ENCODE results near the gene DIAPH2. TPM values are rescaled to one million over a fixed set of nuclear protein-coding genes. Genes with fewer than 3 reads are reported as not detected.

DIAPH2 gene
- total RNA-seq, 2 donors from 2014 or later: 21.5 to 51.8 TPM

DNA sequence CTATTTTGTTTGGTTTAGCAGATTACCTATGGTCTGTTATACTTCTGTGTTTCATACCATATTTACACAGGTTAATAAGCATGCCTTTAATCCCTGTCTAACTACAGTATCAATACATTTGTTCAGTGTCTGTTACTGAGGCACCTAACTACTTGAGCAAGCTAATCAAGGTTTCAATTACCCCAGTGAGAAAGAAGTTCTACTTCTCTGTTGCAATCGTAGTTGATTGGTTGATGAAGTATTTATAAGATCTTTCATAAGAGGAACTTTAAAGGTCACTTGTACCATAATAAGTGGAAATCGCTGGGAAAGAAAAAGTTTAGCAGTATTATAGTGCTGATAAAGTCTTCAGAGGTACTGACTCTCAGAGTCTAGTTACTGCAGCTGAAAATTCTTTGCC is 689.6 kb downstream of the DIAPH2 start:
- H3K9me3 ChIP-seq (ENCODE audit: control insufficient read depth, low read length): no peaks in the 10 kb centered on the region
- 80 to 92% methylated on average over 1 to 2 of the region's 2 CpGs for WGBS, 2 experiments (ENCODE audit: insufficient coverage in 1 of 2, insufficient read length in 1 of 2)
- H3K4me3 ChIP-seq (ENCODE audit: low read length): no peak overlapping the region
- DNase-seq: no peak
- H3K27me3 ChIP-seq (ENCODE audit: control insufficient read depth, insufficient read depth, low read length, poor library complexity, severe bottlenecking): no peaks in the 10 kb centered on the region
- no peak overlapping the region for H3K27ac Mint-ChIP-seq
- H3K27ac ChIP-seq (ENCODE audit: low read depth, low read length): no peak overlapping the region
- H3K27me3 Mint-ChIP-seq (ENCODE audit: insufficient read depth): no peaks in the 10 kb centered on the region
- H3K36me3 ChIP-seq (ENCODE audit: control insufficient read depth, insufficient read depth, low read length): no peaks in the 10 kb centered on the region
- H3K9ac ChIP-seq (ENCODE audit: extremely low read depth, low read length, poor library complexity, severe bottlenecking): no peak overlapping the region
- TF ChIP-seq, protein P1, sequence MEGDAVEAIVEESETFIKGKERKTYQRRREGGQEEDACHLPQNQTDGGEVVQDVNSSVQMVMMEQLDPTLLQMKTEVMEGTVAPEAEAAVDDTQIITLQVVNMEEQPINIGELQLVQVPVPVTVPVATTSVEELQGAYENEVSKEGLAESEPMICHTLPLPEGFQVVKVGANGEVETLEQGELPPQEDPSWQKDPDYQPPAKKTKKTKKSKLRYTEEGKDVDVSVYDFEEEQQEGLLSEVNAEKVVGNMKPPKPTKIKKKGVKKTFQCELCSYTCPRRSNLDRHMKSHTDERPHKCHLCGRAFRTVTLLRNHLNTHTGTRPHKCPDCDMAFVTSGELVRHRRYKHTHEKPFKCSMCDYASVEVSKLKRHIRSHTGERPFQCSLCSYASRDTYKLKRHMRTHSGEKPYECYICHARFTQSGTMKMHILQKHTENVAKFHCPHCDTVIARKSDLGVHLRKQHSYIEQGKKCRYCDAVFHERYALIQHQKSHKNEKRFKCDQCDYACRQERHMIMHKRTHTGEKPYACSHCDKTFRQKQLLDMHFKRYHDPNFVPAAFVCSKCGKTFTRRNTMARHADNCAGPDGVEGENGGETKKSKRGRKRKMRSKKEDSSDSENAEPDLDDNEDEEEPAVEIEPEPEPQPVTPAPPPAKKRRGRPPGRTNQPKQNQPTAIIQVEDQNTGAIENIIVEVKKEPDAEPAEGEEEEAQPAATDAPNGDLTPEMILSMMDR (conservative IDR thresholded peaks at IDR 0.05): no peak
- H3K9me3 Mint-ChIP-seq: no peaks in the 10 kb centered on the region
- H3K4me3 Mint-ChIP-seq: no peak overlapping the region
- H3K4me1 Mint-ChIP-seq: peaks cover 13% of the 10 kb centered on the region
- H3K4me1 ChIP-seq (ENCODE audit: control insufficient read depth, insufficient read depth, low read length): no peaks in the 10 kb centered on the region
- peaks cover 5% of the 10 kb centered on the region for H3K36me3 Mint-ChIP-seq (ENCODE audit: low read depth)

DNA sequence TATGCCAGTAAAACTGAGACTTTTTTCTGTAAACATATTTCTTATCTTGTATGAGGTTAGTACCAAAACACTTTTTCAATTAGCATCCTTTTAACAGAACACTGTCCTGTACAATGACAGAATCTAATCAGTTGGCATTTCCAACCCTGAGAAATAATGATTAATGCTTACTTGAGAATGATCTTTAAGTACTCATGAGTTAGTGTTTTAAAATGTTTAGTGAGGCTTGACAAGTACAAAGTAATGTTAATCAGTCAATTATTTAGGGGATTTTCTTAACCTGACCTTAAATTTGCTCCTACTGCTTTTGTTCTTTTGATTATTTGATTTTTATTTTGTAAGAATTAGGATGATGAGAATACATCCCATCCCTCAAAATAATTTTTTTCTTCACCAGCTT is 695.6 kb downstream of the DIAPH2 start:
- Histone ChIP-seq H3K9me3 (ENCODE audit: control insufficient read depth, low read length) (no peaks in the 10 kb centered on the region), H3K4me1 (ENCODE audit: control insufficient read depth, insufficient read depth, low read length) (no peaks in the 10 kb centered on the region), H3K27me3 (ENCODE audit: control insufficient read depth, insufficient read depth, low read length, poor library complexity, severe bottlenecking) (no peaks in the 10 kb centered on the region), H3K36me3 (ENCODE audit: control insufficient read depth, insufficient read depth, low read length) (no peaks in the 10 kb centered on the region), H3K27ac (ENCODE audit: low read depth, low read length) (no peak overlapping the region), H3K4me3 (ENCODE audit: low read length) (no peak overlapping the region), H3K9ac (ENCODE audit: extremely low read depth, low read length, poor library complexity, severe bottlenecking) (no peak overlapping the region)
- Mint-ChIP-seq H3K4me3 (no peak overlapping the region), H3K27me3 (ENCODE audit: insufficient read depth) (no peaks in the 10 kb centered on the region), H3K4me1 (peaks cover 15% of the 10 kb centered on the region), H3K36me3 (ENCODE audit: low read depth) (peaks cover 10% of the 10 kb centered on the region), H3K27ac (peak overlapping the region; percentile 65), H3K9me3 (no peaks in the 10 kb centered on the region)
- DNase-seq: no peak
- TF ChIP-seq, protein P1 (conservative IDR thresholded peaks at IDR 0.05): no peak

DNA sequence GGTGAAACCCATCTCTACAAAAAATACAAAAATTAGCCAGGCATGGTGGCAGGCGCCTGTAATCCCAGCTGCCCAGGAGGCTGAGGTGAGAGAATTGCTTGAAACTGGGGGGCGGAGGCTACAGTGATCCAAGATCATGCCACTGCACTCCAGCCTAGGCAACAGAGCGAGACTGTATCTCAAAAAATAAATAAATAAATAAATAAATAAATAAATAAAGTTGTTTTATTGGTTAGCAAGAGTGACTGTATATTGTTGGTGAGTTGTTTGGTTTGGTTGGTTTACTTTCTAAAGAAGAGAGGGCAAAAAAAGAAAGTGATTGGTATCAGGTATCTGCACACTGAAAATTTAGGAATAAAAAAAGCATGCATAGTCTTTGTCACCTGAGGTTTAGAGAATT is 700.0 kb downstream of the DIAPH2 start:
- H3K4me3 ChIP-seq (ENCODE audit: low read length): no peak overlapping the region
- no peaks in the 10 kb centered on the region for H3K9me3 ChIP-seq (ENCODE audit: control insufficient read depth, low read length)
- no peak overlapping the region for H3K9ac ChIP-seq (ENCODE audit: extremely low read depth, low read length, poor library complexity, severe bottlenecking)
- Mint-ChIP-seq H3K9me3 (peaks cover 4% of the 10 kb centered on the region), H3K27me3 (ENCODE audit: insufficient read depth) (no peaks in the 10 kb centered on the region), H3K4me1 (peaks cover 6% of the 10 kb centered on the region), H3K36me3 (ENCODE audit: low read depth) (peaks cover 47% of the 10 kb centered on the region), H3K27ac (no peak overlapping the region), H3K4me3 (no peak overlapping the region)
- no peak overlapping the region for H3K27ac ChIP-seq (ENCODE audit: low read depth, low read length)
- no peaks in the 10 kb centered on the region for H3K4me1 ChIP-seq (ENCODE audit: control insufficient read depth, insufficient read depth, low read length)
- H3K27me3 ChIP-seq (ENCODE audit: control insufficient read depth, insufficient read depth, low read length, poor library complexity, severe bottlenecking): no peaks in the 10 kb centered on the region
- TF ChIP-seq, protein P1 (conservative IDR thresholded peaks at IDR 0.05): no peak
- WGBS, 2 experiments (ENCODE audit: insufficient coverage in 1 of 2, insufficient read length in 1 of 2): 92% methylated on average over 2 of the region's 3 CpGs; no CpG with 5 or more reads in 1 of the 2 experiments
- no peak for DNase-seq
- H3K36me3 ChIP-seq (ENCODE audit: control insufficient read depth, insufficient read depth, low read length): no peaks in the 10 kb centered on the region
